Fibroblast of skin of left biceps (primary cell): ENCODE data around the gene HS2ST1.
"Not testable (repeated sequence)": the region's sequence is repeated elsewhere in the genome, so short reads cannot be mapped to it uniquely, and the experiment has no call there.

Experiments
- DNase-seq, 2 experiments: peaks; one replicate each; pipeline ENCODE4 v3.0.0-alpha.2; 2013; ENCODE audit warnings: low read depth in 2 of 2

HS2ST1 gene

DNA sequence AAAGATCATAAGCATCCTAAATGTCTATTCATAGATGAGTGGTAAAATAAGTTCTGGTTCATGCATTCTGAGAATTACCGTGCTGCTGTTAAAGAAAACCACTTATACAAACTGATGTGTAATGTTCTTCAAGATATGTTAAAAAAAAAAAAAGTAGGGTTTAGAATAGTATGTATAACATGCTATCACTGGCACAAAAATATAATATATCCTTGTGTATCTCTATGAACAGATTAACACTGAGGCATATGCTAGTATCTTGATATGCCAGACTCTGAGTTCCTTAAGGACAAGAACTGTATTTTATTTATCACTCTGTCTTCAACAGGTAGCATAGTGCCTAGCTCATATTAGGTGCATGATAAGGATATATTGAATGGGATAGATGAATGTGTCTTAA is 108.9 kb downstream of the HS2ST1 start:
- no peak for DNase-seq

DNA sequence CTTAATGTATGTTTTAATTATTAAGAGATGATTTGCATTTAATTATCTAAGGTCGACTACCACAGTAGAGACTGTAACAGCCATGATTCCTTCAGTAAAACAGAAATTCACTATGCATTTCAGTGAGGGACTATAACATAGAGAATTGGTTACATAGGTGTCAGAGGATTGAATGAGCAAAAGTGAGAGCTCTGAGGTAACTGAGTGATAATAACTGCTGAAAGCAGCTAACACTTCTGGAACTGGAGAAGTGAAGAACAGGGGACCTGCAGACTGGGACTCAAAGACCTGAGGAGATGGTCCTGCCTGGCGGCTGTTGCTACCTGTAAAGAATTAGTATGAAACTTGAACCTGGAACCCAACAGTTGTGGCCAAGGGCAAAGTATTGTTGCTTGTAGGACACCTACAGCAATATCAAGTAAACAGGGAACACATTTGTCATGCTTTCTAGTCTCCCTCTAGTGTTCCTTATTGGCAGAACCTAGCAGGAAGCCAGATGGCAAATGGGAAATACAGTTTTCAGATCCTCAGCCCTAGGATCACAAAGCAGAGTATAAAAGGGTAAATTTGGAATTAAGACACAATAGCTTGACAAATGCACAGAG is 110.6 kb downstream of the HS2ST1 start:
- DNase-seq: no peak

DNA sequence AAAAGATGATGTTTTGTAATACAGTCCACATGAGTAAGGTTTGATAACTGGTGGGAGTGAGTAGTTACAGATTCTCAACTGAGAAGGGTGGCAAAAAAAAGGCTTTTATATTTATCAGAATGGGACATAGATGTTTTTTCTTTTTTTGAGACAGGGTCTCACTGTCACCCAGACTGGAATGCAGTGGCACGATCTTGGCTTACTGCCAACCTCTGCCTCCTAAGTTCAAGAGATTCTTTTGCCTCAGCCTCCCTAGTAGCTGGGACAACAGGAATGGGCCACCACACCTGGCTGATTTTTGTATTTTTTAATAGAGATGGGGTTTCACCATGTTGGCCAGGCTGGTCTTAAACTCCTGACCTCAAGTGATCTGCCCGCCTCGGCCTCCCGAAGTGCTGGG is 113.1 kb downstream of the HS2ST1 start:
- not testable (repeated sequence) for DNase-seq

DNA sequence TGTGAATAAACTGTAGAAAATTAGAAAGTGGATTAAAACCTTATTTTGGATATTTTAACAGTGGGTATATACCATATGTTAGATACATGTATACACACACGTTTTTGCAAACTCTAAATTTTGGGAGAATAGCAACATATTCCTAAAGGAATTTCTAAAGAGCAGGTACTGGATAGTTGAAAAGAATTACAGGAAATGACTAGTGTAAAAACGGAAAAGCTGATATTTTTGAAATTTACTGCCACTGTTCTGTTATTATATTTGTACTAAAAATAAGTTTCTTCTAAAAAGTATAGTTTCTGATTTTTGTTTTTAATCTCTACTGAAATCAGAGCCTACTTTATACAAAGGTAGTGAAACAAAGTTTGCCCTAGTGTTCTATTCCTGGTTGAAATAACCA is 114.1 kb downstream of the HS2ST1 start:
- DNase-seq: no peak

DNA sequence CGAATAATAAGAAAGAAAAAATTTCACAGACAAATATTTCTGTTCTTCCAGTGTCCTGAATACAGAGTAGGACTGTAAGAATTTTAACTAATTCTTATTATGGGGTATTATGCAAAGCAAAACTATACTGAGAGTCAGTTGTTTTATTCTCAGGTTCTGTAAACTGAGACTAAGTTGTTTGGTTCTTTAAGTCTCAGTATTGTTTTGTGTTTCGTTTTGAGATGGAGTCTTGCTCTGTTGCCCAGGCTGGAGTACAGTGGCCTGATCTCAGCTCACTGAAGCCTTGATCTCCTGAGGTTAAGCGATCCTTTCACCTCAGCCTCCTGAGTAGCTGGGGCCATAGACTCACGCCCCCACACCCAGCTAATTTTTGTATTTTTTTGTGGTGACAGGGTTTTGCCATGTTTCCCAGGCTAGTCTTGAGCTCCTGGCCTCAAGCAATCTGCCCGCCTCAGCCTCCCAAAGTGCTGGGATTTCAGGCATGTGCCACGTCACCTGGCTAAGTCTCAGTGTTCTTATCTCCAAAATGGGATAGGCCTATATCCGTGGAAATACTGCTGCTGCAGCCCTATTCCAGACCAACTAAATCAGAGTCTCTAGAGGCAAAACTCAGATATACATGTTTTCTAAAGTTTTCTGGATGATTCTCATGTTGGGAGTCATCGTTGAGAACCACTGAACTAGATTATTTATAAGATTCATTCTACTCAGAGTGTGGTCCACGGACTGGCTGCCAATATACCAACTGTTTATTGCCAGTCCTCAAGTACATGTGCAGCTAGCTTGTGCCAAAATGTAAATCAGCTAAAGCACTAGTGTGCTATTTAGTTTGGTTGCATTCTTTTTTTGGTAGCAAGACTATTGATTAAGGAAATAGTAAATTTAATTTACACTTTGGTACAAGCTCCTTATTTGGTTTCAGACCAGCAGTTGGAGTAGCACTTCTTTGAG is 116.6 kb downstream of the HS2ST1 start:
- no peak for DNase-seq

DNA sequence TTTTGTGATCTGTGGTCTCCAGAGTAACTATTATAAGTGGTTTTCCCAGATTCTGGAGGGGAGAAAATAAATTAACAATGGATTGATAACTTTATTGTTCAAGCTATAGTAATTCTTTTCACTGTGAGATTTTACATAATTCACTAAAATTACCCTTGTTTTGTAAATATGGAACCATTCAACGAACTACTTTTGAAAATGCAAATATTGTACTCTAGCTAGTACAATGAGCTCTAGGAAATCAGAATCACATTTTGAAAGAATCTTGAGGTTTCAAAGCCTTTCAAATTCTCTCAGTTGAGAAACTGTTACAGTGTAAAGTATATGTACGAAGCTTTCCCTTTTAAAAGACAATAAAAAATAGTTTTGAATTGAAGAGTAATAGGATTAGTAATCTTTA is 119.9 kb downstream of the HS2ST1 start:
- no peak for DNase-seq

DNA sequence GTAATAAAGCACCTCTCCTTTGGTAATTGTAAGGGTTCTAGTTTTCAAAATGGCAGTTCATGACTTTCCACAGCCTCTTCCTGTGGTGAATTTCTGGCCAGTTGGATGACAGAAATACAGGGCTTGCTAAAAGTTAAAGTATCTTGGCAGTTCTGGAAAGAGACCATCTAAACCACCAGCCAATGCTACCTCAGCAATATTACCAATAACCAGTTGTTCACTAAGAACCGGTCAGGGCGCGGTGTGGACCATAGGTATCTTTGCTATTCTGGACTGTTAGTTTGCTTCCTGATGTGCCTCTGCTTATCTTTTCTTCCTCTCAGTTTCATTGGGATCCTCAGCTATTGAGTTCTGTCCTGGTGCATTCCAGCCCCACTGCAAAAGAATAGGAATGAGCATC is 124.7 kb downstream of the HS2ST1 start:
- DNase-seq: no peak

DNA sequence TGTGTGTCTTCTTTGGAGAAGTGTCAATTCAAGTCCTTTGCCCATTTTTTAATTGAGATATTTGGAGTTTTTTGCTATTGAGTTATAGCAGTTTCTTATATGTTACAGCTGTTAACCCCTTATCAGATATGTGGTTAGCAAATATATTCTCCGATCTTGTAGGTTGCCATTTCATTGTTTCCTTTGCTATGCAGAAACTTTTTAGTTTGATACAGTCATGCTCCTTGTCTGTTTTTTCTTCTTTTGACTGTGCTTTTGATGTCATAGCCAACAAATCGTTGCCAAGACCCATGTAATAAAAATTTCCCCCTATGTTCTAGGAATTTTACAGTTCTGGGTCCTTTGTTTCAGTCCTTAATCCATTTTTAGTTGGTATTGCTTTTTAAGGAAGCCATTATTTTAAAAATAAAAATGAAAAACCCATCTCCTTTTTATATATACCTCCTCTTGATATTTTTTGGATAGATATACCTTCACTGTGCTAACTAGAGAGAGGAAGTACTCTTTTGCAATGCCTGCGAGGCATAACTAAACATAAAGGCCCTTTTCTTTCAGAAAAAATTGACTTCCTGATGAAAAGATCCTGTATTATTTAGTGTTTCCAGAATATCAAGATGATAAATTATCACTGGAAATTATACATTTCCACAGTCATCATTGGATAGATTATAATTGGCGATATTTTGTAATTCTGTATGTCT is 127.8 kb downstream of the HS2ST1 start:
- no peak for DNase-seq

DNA sequence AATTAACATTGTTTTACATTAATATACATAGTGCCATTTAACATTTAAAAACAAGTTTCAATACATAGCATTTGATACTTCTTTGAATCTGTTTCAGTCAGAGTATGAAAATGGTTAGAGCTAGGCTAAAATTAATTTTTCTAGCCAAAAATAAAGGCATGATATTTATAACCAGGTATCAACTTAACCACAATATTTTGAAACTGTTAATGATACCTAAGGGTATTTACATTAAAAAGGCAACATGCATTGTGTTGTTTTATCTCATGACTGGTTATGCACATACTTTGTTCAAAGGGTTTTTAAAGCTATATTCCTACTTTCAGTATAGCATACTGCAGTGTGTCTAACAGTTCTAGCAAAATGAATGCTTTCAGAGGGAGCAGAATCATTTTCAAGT is 130.0 kb downstream of the HS2ST1 start:
- no peak for DNase-seq

DNA sequence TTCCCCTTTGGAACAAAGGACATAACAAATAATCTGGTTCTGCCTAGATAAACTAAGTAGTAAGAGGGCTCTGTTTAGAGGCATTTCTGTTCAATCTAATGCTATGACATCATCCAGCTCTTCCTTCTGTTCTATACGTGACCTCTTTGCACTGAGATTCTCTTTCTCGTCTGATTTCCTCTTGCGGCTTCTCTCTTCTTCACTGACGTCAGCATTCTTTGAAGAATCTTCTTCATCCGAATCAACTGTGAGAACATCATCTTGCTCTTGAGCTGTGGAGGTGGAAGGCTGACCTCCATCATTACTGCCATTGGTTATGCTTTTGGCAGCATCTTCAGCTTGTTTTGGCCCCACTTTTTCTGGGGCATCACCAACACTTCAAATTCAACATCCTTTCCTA is 130.4 kb downstream of the HS2ST1 start:
- DNase-seq: no peak

DNA sequence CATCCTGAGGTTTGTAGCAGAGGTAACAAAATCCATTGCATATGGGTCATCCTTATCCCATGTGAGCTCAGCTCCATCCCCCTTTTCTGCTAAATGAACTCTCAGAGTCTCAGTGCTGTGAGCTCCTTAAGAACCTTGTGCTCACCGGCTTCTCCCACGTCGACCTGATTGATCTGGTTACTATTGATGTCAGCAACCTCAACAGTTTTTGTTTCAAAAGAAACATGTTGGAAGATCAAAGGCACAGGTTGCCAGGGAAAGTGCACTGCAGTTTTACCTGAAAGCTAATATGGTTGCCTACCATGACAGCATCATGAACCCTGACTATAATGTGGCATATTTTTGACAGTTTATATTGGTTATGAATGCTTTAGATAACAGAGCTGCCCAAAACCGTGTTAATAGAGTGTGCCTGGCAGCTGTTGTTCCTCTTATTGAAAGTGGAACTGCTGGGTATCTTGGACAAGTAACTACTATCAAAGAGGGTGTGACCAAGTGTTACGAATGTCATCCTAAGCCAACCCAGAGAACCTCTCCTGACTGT is 131.4 kb downstream of the HS2ST1 start:
- no peak for DNase-seq

DNA sequence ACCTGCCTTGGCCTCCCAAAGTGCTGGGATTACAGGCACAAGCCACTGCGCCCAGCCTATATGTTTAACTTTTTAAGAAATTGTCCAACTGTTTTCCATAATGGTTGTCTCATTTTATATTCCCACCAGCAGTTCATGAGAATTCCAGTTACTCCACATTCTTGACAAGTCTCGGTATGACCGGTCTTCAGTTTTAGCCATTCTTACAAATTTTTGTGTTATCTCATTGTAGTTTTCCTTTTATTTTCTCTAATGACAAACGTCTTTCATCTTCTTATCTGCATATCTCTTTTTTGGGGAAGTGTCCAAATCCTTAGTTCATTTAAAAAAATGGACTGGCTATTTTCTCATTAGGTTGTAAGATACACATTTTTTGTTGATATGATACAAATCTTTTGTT is 132.5 kb downstream of the HS2ST1 start:
- DNase-seq: no peak

DNA sequence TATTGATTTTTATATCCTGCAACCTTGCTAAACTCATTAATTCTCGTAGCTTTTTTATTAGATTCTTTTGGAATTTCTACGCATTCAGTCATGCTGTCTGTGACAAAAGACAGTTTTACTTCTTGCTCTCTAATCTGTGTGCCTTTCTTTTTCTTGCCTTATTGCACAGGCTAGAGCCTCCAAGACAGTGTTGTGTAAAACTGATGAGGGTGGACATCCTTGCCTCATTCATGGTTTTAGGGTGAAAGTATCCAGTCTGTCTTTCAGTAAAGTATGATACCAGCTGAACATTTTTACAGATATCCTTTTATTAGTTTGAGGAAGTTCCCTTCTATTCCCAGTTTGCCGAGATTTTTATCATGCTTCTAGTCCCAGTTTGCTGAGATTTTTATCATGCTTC is 133.8 kb downstream of the HS2ST1 start:
- DNase-seq: no peak

DNA sequence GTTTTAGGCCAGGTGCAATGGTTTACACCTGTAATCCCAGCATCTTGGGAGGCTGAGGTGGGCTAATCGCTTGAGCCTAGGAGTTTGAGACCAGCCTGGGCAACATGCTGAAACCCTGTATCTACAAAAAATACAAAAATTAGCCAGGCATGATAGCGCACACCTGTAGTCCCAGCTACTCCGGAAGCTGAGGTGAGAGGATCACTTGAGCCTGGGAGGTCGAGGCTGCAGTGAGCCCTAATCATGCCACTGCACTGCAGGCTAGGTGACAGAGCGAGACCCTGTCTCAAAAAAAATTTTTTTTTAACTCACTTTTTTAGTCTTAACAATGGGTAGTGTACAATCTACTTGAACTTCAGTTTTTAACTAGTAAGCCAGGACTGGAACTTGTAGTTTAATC is 137.5 kb downstream of the HS2ST1 start:
- no peak for DNase-seq

DNA sequence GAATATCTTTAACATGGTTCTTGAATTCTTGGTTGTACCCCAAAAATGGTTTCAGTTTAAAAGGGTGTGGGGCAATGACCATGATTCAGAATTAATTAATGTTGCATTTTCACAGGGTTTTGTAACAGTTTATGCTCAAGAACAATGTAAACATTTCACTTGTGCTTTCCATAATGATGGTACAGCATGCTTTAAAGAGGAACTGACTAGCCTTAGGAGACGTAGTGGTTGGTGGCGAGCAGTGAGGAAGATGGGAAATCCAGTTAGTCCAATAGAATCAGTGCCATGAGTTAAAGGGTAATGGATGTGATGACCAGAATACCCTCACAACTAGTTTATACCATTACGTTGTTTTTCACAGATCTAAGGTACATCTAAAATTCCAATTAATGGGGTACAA is 138.0 kb downstream of the HS2ST1 start:
- DNase-seq: no peak

DNA sequence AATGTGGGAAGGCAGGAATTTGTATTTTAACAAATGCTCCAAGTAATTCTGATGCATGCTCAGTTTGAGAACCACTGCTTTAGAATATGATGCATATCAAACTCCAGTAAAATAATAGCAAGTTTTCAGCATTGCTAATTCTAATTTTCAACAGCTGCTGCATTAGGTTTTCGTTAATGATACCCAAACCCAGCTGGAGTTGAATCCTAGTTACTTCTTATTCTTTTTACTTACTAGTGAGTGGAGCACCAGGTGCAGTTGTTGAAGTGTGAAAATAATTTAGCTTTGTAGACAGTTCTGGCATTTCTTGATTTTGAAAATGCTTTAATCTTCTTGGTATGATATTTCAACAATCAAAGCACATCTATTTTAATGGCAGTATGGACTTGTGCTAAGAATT is 138.5 kb downstream of the HS2ST1 start:
- DNase-seq: no peak

DNA sequence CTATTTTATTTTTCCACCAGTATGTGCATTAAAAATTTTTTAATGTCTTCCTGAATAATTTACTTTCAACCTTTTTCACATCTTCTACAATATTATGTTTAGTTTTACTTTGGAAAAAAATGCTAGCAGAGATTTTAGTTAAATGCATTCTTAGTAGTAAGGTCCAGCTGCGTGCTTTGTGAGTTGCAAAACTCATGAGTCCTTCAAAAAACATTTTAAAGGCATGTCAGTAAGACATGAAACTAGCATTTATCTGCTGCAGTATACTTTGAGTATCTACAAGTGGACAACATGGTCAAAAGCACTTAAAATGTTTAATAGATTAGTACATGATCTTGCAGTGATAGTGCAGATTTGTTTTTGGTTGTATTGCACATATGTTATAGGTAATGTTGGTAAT is 139.0 kb downstream of the HS2ST1 start:
- DNase-seq: no peak

DNA sequence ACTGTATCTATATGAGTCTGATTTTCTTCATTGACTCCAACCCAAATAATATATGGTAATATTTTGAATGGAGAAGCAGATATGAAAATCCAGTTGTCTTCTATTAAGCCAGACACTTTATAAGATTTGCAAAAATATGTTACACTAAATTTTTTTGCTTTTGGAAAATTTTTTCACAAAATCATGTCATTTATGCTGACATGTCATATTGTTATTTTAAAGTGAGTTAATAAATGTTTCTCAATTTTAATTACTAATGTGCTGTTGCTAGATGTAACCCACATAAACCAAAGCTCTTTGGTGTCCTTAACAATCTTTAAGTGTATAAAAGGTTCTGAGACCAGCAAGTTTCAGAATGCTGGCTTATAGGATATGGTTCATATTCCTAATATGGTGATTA is 142.5 kb downstream of the HS2ST1 start:
- no peak for DNase-seq

DNA sequence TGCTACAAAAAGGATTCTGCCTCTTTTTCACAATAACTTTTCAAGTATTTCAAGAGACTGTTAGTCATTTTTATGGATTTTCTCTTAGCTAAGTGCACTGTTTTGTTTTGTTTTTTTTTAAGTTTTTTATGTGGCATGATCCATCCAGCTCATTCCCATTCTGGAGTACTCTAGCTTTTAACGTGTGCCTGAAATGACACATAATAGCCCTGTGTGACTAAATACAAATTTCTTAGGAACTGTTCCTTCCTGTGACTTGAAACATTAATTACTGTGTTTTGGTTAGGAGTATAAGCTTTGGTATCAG is 143.9 kb downstream of the HS2ST1 start:
- DNase-seq: no peak

DNA sequence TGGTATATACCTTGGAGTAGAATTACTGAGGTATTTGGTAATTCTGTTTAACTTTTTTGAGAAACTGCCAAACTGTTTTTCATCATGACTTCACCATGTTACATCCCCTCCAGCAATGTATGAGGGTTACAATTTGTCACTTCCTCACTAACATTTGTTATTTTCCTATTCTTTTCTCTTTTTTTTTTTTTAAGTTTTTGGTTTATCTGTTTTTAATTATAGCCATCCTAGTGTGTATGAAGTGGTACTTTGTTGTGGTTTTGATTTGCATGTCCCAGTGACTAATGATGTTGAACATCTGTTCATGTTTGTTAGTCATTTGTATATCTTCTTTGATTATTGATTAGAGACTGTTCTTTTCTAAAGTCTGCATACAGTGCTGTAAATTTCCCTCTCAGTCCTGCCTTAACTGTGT is 147.3 kb downstream of the HS2ST1 start:
- no peak for DNase-seq

DNA sequence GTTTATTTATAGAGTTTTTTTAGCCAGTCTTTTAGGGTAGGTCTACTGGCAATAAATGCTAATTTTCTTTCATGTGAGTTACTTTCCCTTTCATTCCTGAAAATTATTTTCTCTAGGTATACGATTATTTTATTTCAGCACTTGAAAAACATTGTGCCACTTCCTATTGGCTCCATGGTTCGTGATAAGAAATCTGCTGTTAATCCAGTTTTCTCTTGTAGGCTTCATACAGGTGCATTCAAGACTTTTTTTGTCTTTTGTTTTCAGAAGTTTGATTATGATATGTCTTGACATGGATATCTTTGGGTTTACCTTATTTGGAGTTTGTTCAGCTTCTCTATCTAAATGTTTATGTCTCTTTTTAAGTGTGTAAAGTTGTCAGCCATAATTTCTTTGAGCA is 148.3 kb downstream of the HS2ST1 start:
- no peak for DNase-seq

DNA sequence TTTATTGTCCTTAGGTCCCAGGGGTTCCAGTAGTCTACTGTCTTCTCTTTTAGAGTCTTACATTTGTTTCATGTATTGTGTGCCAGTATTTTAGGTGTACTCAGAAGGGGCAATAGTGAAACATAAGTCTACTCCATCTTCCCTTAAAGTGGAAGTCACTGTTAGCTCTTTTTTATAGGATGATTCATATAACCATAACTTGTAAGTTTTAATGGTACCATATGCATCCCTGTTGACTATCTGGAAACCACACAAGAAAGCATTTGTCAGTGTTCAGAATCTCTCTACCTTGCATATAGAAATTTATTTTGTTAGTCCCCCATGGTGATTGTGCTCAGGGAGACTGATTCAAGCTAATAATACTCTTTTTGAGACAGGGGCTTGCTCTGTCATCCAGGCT is 149.9 kb downstream of the HS2ST1 start:
- no peak for DNase-seq

DNA sequence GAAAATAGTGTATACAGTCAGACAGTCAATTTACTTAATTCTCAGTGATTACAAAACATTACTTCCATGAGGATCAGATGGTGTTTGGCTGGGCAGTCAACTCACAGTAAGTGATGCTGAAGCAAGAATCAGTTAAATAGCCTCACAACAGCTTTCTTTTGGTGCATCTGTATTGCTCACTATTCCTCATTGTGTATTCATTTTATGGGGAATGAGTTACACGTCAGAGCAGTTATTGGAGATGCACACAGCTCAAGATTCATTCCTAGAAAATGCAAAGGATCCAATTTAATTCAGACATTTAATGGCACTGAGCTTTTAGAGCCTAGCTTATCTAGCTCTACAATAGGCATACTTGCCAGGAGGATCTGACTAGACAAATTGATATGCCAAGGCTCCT is 150.6 kb downstream of the HS2ST1 start:
- no peak for DNase-seq
